Measurements from ENCODE around the gene FAS.

FAS gene

DNA sequence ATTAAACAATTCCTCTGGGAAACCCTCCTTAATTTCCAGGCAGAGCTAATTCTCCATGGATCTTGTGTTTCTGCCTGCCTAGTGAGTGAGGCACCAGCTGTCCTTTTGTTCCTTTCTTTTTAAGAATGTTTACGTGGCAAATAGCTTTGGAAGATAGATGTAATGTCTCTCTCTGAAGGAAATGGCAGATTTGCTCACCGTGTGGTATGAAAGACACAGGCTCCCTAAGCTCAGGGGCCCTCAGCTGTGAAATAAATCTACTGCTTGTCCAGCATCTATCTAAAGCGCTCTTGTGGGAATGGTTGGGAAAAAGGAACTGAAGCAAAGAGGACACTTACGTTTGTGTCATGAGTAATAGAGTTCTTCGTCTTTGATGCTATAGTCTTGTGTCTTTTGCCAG, 64.6 kb downstream of the FAS start:
- POLR2A ChIA-PET (ENCODE audit: low non-redundant PET) = no interaction called here
- TF ChIP-seq, protein P1, sequence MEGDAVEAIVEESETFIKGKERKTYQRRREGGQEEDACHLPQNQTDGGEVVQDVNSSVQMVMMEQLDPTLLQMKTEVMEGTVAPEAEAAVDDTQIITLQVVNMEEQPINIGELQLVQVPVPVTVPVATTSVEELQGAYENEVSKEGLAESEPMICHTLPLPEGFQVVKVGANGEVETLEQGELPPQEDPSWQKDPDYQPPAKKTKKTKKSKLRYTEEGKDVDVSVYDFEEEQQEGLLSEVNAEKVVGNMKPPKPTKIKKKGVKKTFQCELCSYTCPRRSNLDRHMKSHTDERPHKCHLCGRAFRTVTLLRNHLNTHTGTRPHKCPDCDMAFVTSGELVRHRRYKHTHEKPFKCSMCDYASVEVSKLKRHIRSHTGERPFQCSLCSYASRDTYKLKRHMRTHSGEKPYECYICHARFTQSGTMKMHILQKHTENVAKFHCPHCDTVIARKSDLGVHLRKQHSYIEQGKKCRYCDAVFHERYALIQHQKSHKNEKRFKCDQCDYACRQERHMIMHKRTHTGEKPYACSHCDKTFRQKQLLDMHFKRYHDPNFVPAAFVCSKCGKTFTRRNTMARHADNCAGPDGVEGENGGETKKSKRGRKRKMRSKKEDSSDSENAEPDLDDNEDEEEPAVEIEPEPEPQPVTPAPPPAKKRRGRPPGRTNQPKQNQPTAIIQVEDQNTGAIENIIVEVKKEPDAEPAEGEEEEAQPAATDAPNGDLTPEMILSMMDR (conservative IDR thresholded peaks at IDR 0.05; ENCODE audit: low read depth) = no peak
- CTCF ChIA-PET = interaction anchor here (0.6 kb wide), 3 partner anchors 14 to 1265 kb away, joined by 3 to 4 read pairs (median 3); no protein-coding TSS in a partner anchor
- H3K27ac ChIP-seq = no peak overlapping the region
- DNase-seq (ENCODE audit: low spot score) = no peak

DNA sequence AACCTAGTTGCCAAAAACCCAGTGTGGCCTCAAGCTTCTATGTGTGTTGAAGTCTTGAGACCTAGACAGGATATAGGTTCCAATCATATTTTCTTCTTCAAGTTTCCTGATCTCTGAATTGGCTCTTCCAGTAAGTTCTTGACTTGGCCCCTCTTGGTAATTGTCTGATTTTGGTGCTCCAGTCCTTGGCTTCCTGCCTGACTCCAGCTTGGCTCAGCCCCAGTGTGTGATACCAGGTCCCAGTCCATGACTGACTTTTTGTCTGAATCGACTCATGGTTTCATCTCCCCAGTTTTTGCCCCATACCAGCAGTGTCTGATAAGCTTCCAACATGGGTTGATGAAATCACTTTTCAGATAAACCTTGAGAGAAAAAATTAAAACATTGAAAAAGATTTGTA, 72.3 kb downstream of the FAS start:
- TF ChIP-seq, protein P1 (conservative IDR thresholded peaks at IDR 0.05; ENCODE audit: low read depth) = no peak
- no peak for DNase-seq (ENCODE audit: low spot score)
- CTCF ChIA-PET = interaction anchor here (0.6 kb wide), 1 partner anchor 278 kb away, joined by 3 read pairs; no protein-coding TSS in a partner anchor
- POLR2A ChIA-PET (ENCODE audit: low non-redundant PET) = no interaction called here
- H3K27ac ChIP-seq = no peak overlapping the region

DNA sequence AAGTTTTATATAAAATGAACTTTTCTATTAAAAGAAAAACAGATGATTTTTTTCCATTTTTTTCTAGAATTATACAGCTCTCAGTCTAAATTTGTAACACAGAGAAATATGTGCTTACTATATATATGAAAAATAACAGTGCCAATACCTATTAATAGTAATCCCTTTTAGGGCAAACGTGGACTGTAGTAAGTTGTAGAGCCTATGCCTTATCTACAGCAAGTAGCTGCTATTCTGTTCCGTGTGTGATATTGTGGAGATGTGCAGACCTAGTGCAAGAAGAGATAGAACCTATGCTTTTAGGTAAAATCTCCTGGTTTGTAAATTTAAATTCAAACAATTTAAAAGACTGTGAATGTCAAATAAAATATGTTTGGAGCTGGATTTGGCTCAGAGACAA, 72.9 kb downstream of the FAS start:
- CTCF ChIA-PET = interaction anchor here (0.5 to 0.6 kb wide), 2 partner anchors 96 to 278 kb away, joined by 3 read pairs; no protein-coding TSS in a partner anchor
- POLR2A ChIA-PET (ENCODE audit: low non-redundant PET) = no interaction called here
- no peak overlapping the region for H3K27ac ChIP-seq

DNA sequence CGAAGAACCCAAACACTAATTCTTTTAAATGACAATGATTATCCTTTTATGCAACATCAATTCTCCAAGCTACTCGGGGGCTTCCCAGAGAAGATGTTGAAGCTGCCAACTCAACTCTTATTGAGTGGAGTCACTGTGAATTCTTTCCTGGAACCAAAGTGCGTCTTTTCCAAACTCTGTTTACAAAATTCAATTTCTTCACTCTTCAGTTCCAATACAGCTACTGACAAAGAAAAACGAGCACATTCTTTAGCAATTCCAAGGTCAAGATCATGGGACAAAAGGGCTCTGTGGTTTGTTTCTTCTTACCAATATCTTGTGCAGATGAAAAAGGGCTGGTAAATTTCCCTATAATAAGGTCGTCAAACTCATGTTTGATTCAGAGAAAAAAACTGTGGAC, 74.2 kb downstream of the FAS start:
- TF ChIP-seq, protein P1 (conservative IDR thresholded peaks at IDR 0.05; ENCODE audit: low read depth) = no peak
- CTCF ChIA-PET = interaction anchor here (0.6 kb wide), 1 partner anchor 153 kb away, joined by 4 read pairs; no protein-coding TSS in a partner anchor
- no peak overlapping the region for H3K27ac ChIP-seq
- POLR2A ChIA-PET (ENCODE audit: low non-redundant PET) = no interaction called here
- DNase-seq (ENCODE audit: low spot score) = no peak

More for the DNA sequence above, 72.9 kb downstream of the FAS start:
- TF ChIP-seq, protein P1 (conservative IDR thresholded peaks at IDR 0.05; ENCODE audit: low read depth) = no peak
- no peak for DNase-seq (ENCODE audit: low spot score)
